ENCODE results near the gene KCNQ5.

GRCh38 chr6:72675396-72675795, 53.5 kb downstream of the KCNQ5 start:
- no peak for TF ChIP-seq CTCF (IDR thresholded peaks at IDR 0.05; ENCODE audit: insufficient read depth, low read length, poor library complexity, severe bottlenecking)
- TF ChIP-seq EZH2phosphoT487 (conservative IDR thresholded peaks at IDR 0.05; ENCODE audit: low read length), result no peak

Data from SU-DHL-6 (cell line).